ENCODE results near the gene HRH1. TPM values are rescaled to one million over a fixed set of nuclear protein-coding genes. Genes with fewer than 3 reads are reported as not detected.
"Not testable (repeated sequence)": the region's sequence is repeated elsewhere in the genome, so short reads cannot be mapped to it uniquely, and the experiment has no call there.

The HRH1 gene
- total RNA-seq, 4 donors from 2014 or later = 1.8 to 16.3 (median 6.3) TPM

DNA sequence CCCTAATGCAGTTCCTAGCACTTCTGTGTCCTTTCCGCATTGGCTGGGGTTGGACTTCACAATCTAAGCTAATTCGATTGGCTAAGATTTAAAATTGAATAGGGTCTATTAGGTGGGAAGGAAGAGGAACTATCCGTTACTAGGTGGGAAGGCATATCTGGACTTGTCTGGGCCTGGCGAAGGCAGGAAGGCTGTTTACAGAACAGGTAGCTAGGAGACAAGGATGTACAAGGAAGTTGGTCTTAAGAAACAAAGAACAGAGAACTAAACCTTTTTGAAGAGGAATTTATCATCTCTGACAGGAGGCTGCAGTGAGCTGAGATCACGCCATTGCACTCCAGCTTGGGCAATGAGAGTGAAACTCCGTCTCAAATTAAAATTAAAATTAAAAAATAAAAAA, 100.6 kb downstream of the HRH1 start:
- Histone ChIP-seq H3K27me3 (no peaks in the 10 kb centered on the region), H3K9me3 (no peaks in the 10 kb centered on the region), H3K27ac (no peak overlapping the region), H3K4me1 (no peaks in the 10 kb centered on the region), H3K36me3 (no peaks in the 10 kb centered on the region), H3K4me3 (no peak overlapping the region)
- DNase-seq = no peak
- intact Hi-C loops (cut with DNase I; ENCODE audit: low total_unique reads) = no loop called here
- no peak for TF ChIP-seq POLR2A (IDR thresholded peaks at IDR 0.05)
- TF ChIP-seq, protein P1, sequence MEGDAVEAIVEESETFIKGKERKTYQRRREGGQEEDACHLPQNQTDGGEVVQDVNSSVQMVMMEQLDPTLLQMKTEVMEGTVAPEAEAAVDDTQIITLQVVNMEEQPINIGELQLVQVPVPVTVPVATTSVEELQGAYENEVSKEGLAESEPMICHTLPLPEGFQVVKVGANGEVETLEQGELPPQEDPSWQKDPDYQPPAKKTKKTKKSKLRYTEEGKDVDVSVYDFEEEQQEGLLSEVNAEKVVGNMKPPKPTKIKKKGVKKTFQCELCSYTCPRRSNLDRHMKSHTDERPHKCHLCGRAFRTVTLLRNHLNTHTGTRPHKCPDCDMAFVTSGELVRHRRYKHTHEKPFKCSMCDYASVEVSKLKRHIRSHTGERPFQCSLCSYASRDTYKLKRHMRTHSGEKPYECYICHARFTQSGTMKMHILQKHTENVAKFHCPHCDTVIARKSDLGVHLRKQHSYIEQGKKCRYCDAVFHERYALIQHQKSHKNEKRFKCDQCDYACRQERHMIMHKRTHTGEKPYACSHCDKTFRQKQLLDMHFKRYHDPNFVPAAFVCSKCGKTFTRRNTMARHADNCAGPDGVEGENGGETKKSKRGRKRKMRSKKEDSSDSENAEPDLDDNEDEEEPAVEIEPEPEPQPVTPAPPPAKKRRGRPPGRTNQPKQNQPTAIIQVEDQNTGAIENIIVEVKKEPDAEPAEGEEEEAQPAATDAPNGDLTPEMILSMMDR (IDR thresholded peaks at IDR 0.05) = no peak

DNA sequence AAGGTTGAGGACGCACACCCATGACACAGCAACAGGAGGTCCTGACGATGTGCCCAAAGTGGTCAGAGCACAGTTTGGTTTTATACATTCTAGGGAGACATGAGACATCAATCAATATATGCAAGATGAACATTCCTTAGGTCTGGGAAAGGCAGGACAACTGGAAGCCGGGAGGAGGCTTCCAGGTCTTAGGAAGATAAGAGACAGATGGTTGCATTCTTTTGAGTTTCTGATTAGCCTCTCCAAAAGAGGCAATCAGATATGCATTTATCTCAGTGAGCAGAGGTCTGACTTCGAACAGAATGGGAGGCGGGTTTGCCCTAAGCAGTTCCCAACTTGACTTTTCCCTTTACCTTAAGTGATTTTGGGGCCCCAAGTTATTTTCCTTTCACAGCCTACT, 101.2 kb downstream of the HRH1 start:
- H3K27me3 ChIP-seq; DNase-seq; H3K9me3 ChIP-seq; intact Hi-C loops (cut with DNase I; ENCODE audit: low total_unique reads); H3K4me3 ChIP-seq; H3K4me1 ChIP-seq; H3K27ac ChIP-seq; H3K36me3 ChIP-seq: not testable (repeated sequence)

DNA sequence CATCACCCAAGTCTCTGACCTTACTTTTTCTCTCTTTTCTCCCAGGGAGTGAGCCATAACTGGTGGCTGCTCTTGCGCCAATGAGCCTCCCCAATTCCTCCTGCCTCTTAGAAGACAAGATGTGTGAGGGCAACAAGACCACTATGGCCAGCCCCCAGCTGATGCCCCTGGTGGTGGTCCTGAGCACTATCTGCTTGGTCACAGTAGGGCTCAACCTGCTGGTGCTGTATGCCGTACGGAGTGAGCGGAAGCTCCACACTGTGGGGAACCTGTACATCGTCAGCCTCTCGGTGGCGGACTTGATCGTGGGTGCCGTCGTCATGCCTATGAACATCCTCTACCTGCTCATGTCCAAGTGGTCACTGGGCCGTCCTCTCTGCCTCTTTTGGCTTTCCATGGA, 104.7 kb downstream of the HRH1 start:
- no peak for DNase-seq

DNA sequence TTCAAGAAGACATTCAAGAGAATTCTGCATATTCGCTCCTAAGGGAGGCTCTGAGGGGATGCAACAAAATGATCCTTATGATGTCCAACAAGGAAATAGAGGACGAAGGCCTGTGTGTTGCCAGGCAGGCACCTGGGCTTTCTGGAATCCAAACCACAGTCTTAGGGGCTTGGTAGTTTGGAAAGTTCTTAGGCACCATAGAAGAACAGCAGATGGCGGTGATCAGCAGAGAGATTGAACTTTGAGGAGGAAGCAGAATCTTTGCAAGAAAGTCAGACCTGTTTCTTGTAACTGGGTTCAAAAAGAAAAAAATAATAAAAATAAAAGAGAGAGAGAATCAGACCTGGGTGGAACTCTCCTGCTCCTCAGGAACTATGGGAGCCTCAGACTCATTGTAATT, 106.2 kb downstream of the HRH1 start:
- no peak overlapping the region for H3K27ac ChIP-seq
- TF ChIP-seq POLR2A (IDR thresholded peaks at IDR 0.05) = no peak
- TF ChIP-seq, protein P1 (IDR thresholded peaks at IDR 0.05) = no peak
- H3K4me3 ChIP-seq = no peak overlapping the region
- DNase-seq = no peak
- intact Hi-C loops (cut with DNase I; ENCODE audit: low total_unique reads) = no loop called here
- H3K36me3 ChIP-seq = no peaks in the 10 kb centered on the region
- no peaks in the 10 kb centered on the region for H3K4me1 ChIP-seq
- no peaks in the 10 kb centered on the region for H3K9me3 ChIP-seq
- no peaks in the 10 kb centered on the region for H3K27me3 ChIP-seq

More for the DNA sequence above, 104.7 kb downstream of the HRH1 start:
- TF ChIP-seq POLR2A (IDR thresholded peaks at IDR 0.05) = no peak
- TF ChIP-seq, protein P1 (IDR thresholded peaks at IDR 0.05) = no peak
- H3K4me1 ChIP-seq = no peaks in the 10 kb centered on the region
- H3K9me3 ChIP-seq = no peaks in the 10 kb centered on the region
- H3K4me3 ChIP-seq = no peak overlapping the region
- H3K27me3 ChIP-seq = no peaks in the 10 kb centered on the region
- intact Hi-C loops (cut with DNase I; ENCODE audit: low total_unique reads) = no loop called here
- no peak overlapping the region for H3K27ac ChIP-seq
- H3K36me3 ChIP-seq = no peaks in the 10 kb centered on the region

DNA sequence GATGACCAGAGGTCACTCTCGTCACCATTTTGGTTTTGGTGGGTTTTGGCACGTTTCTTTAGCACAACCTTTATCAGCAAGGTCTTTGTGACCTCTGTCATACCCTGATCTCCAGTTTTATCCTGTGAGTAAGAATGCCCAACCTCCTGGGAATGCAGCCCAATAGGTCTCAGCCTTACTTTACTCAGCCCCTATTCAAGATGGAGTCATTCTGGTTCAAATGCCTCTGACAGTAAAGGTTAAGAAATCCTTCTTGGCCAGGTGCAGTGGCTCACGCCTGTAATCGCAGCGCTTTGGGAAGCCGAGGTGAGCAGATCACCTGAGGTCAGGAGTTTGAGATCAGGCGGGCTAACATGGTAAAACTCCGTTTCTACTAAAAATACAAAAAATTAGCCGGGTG, 114.7 kb downstream of the HRH1 start:
- H3K4me3 ChIP-seq = no peak overlapping the region
- no peak overlapping the region for H3K27ac ChIP-seq
- H3K4me1 ChIP-seq = peaks cover 0 to 7% of the 10 kb centered on the region in 2 donors
- H3K9me3 ChIP-seq = no peaks in the 10 kb centered on the region
- no peak for TF ChIP-seq POLR2A (IDR thresholded peaks at IDR 0.05)
- TF ChIP-seq, protein P1 (IDR thresholded peaks at IDR 0.05) = no peak
- no peaks in the 10 kb centered on the region for H3K36me3 ChIP-seq
- no peaks in the 10 kb centered on the region for H3K27me3 ChIP-seq
- intact Hi-C loops (cut with DNase I; ENCODE audit: low total_unique reads) = no loop called here
- no peak for DNase-seq

Data from uterus (tissue), 4 donors.